DOHH2 (cell line): ENCODE results near the gene IL19.
"Not testable (repeated sequence)": the region's sequence is repeated elsewhere in the genome, so short reads cannot be mapped to it uniquely, and the experiment has no call there.

Experiments
- H3F3A ChIP-seq: fragments of 200-600 bp; sonication (generic), shearing (Covaris generic); 2 replicates; pipeline ENCODE4 v1.6.0; 2016; ENCODE audit warnings: antibody characterized with exemption, mild to moderate bottlenecking; ENCODE audit not compliant: control insufficient read depth, insufficient read depth
- H3K27ac ChIP-seq: fragments of 200-600 bp; sonication (generic); 2 replicates; pipeline ENCODE4 v1.5.1; 2014; ENCODE audit warnings: low read depth, mild to moderate bottlenecking, low read length, moderate library complexity
- H3K27me3 ChIP-seq: fragments of 200-600 bp; sonication (generic); 2 replicates; pipeline ENCODE4 v1.6.1; 2014; ENCODE audit warnings: mild to moderate bottlenecking, low read length, mixed read lengths; ENCODE audit not compliant: control insufficient read depth
- H3K36me3 ChIP-seq: fragments of 200-600 bp; sonication (generic); 2 replicates; pipeline ENCODE4 v1.6.1; 2014; ENCODE audit warnings: mild to moderate bottlenecking, low read length, moderate library complexity, mixed read lengths; ENCODE audit not compliant: control insufficient read depth
- H3K4me1 ChIP-seq: fragments of 200-600 bp; sonication (generic); 2 replicates; pipeline ENCODE4 v1.6.1; 2014; ENCODE audit warnings: mild to moderate bottlenecking, low read length, mixed read lengths; ENCODE audit not compliant: control insufficient read depth
- H3K4me2 ChIP-seq: fragments of 200-600 bp; sonication (generic); 2 replicates; pipeline ENCODE4 v1.6.0; 2014; ENCODE audit warnings: mild to moderate bottlenecking, low read length, moderate library complexity
- H3K4me3 ChIP-seq: fragments of 200-600 bp; sonication (generic); 2 replicates; pipeline ENCODE4 v1.5.1; 2014; ENCODE audit warnings: mild to moderate bottlenecking, low read length, mixed read lengths
- H3K79me2 ChIP-seq: fragments of 200-600 bp; sonication (generic); 2 replicates; pipeline ENCODE4 v1.6.1; 2014; ENCODE audit warnings: mild to moderate bottlenecking, low read length, mixed read lengths; ENCODE audit not compliant: control insufficient read depth
- H3K9me2 ChIP-seq: fragments of 200-600 bp; sonication (generic); replicated peaks from 2 replicates; pipeline ENCODE4 v1.6.1; 2014; ENCODE audit warnings: mild to moderate bottlenecking, low read length, mixed read lengths; ENCODE audit not compliant: control insufficient read depth
- H3K9me3 ChIP-seq: fragments of 200-600 bp; sonication (generic); 2 replicates; pipeline ENCODE4 v1.6.1; 2014; ENCODE audit warnings: antibody characterized with exemption, low read length, mixed read lengths; ENCODE audit not compliant: control insufficient read depth, insufficient read depth
- H4K20me1 ChIP-seq: fragments of 200-600 bp; sonication (generic); 2 replicates; pipeline ENCODE4 v1.6.0; 2014; ENCODE audit warnings: low read depth, mild to moderate bottlenecking, antibody characterized with exemption, low read length, moderate library complexity; ENCODE audit not compliant: control insufficient read depth, insufficient read depth
- EZH2phosphoT487 ChIP-seq: fragments of 200-600 bp; sonication (generic); IDR thresholded peaks from 2 replicates; pipeline ENCODE4 v1.6.1; 2017; ENCODE audit warnings: borderline replicate concordance, mild to moderate bottlenecking, antibody characterized with exemption, low read length, moderate library complexity, mixed read lengths
- TF ChIP-seq, protein P1 (sequence below): fragments of 200-600 bp; sonication (generic); IDR thresholded peaks from one replicate; pipeline ENCODE4 v1.5.1; 2014; ENCODE audit warnings: antibody characterized with exemption, mild to moderate bottlenecking, low read depth, low read length; ENCODE audit not compliant: poor library complexity, severe bottlenecking

Gene IL19

DNA sequence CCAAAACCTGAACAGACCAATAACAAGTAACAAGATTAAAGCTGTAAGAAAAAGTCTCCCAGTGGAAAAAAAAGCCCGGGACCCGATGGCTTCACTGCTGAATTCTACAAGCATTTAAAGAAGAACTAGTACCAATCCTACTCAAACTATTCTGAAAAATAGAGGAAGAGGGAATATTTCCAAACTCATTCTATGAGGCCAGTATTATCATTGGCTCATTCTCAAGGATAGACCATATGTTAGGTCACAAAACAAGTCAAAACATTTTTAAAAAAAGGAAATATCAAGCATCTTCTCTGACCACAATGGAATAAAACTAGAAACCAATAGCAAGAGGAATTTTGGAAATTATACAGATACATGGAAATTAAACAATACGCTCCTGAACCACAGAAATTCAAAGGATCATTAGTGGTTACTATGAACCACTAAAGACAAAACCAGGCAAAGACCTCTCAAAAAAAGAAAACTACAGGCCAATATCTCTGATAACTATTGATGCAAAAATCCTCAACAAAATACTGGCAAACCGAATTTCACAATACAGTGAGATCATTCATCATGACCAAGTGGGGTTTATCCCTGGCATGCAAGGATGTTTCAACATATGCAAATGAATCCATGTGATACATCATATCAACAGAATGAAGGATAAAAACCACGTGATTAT lies 80.9 kb downstream of the IL19 start:
- TF ChIP-seq EZH2phosphoT487 = no peak
- TF ChIP-seq, protein P1, sequence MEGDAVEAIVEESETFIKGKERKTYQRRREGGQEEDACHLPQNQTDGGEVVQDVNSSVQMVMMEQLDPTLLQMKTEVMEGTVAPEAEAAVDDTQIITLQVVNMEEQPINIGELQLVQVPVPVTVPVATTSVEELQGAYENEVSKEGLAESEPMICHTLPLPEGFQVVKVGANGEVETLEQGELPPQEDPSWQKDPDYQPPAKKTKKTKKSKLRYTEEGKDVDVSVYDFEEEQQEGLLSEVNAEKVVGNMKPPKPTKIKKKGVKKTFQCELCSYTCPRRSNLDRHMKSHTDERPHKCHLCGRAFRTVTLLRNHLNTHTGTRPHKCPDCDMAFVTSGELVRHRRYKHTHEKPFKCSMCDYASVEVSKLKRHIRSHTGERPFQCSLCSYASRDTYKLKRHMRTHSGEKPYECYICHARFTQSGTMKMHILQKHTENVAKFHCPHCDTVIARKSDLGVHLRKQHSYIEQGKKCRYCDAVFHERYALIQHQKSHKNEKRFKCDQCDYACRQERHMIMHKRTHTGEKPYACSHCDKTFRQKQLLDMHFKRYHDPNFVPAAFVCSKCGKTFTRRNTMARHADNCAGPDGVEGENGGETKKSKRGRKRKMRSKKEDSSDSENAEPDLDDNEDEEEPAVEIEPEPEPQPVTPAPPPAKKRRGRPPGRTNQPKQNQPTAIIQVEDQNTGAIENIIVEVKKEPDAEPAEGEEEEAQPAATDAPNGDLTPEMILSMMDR = no peak
- Histone ChIP-seq H3K36me3 (no peaks in the 10 kb centered on the region), H3K9me2 (no peaks in the 10 kb centered on the region), H3K9me3 (no peaks in the 10 kb centered on the region), H4K20me1 (no peaks in the 10 kb centered on the region), H3K27ac (no peak overlapping the region), H3K4me2 (no peak overlapping the region), H3K79me2 (no peaks in the 10 kb centered on the region), H3K4me3 (no peak overlapping the region), H3K4me1 (no peaks in the 10 kb centered on the region), H3K27me3 (peaks cover 5% of the 10 kb centered on the region; the same call in 1 of the 2 replicates), H3F3A (no peaks in the 10 kb centered on the region)

DNA sequence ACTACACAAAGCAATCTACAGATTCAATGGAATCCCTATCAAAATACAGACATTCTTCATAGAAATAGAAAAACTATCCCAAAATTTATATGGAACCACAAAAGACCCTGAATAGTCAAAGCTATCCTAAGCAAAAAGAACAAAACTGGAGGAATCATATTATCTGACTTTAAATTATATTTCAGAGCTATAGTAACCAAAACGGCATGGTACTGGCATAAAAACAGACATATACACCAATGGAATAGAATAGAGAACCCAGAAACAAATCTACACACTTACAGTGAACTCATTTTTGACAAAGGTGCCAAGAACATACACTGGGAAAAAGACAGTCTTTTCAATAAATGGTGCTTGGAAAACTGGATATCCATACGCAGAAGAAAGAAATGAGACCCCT lies 82.1 kb downstream of the IL19 start:
- H3K9me2 ChIP-seq, H3K27me3 ChIP-seq, H3K4me3 ChIP-seq, H3K27ac ChIP-seq, H3F3A ChIP-seq, H3K36me3 ChIP-seq, H3K9me3 ChIP-seq, H3K4me1 ChIP-seq, H3K79me2 ChIP-seq, H4K20me1 ChIP-seq, H3K4me2 ChIP-seq: not testable (repeated sequence)

DNA sequence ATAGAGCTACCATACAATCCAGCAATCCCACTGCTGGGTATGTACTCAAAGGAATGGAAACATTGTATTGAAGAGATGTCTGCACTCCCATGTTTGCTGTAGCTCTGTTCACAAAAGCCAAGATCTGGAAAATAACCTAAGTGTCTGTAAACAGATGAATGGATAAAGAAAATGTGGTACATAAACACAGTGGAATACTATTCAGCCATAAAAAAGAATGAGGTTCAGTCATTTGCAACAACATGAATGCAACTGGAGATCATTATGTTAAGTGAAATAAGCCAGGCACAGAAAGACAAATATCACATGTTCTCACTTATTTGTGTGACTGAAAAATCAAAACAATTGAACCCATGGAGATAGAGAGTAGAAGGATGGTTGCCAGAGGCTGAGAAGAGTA lies 83.1 kb downstream of the IL19 start:
- H3K4me2 ChIP-seq, H3K27me3 ChIP-seq, H3K4me3 ChIP-seq, H3K27ac ChIP-seq, H3K9me3 ChIP-seq, H3K79me2 ChIP-seq, H3K4me1 ChIP-seq, H3K9me2 ChIP-seq, H3F3A ChIP-seq, H4K20me1 ChIP-seq, H3K36me3 ChIP-seq: not testable (repeated sequence)

DNA sequence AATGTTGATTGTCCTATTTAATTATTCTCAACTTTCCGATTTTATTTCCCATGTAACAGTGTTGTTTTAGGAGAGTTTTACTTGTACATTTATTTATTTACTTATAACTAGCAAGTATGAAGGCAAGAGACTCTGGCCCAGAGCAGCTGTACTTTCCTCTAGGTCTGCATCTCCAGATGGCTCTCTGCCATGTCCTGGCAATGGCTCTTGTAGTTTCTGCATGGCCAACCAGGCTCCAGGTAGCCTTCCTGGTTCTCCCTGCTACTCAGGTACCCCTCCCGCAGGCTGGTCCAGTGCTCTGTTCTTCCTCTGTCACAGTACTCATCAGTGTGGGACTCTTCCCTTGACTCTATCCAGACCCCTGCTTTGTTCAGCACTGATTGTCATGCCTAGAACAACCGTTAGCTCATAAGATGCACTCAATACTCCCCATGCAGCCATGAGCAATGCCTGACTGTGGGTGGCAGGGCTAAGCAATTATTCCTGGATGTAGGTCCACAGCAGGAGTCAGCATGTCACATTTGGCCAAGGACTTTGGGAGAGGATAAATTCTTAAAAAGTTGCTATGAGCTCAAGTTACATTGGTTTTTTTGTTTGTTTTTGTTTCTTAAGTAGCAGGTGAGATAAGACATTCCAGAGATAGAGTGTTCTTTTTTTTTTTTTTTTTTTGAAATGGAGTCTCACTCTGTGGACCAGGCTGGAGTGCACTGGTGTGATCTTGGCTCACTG lies 84.0 kb downstream of the IL19 start:
- Histone ChIP-seq H3K79me2 (no peaks in the 10 kb centered on the region), H3K4me1 (no peaks in the 10 kb centered on the region)
- no peak for TF ChIP-seq EZH2phosphoT487
- TF ChIP-seq, protein P1 = no peak

More for the DNA sequence above, 84.0 kb downstream of the IL19 start:
- Histone ChIP-seq H3K9me2 (no peaks in the 10 kb centered on the region), H3K9me3 (no peaks in the 10 kb centered on the region), H3K36me3 (no peaks in the 10 kb centered on the region), H3K27ac (no peak overlapping the region), H3K27me3 (peaks cover 7% of the 10 kb centered on the region; the same call in 1 of the 2 replicates), H3K4me3 (no peak overlapping the region), H4K20me1 (no peaks in the 10 kb centered on the region), H3F3A (no peaks in the 10 kb centered on the region), H3K4me2 (no peak overlapping the region)
